Measurements from ENCODE around the gene CLSTN3.

Gene CLSTN3

DNA sequence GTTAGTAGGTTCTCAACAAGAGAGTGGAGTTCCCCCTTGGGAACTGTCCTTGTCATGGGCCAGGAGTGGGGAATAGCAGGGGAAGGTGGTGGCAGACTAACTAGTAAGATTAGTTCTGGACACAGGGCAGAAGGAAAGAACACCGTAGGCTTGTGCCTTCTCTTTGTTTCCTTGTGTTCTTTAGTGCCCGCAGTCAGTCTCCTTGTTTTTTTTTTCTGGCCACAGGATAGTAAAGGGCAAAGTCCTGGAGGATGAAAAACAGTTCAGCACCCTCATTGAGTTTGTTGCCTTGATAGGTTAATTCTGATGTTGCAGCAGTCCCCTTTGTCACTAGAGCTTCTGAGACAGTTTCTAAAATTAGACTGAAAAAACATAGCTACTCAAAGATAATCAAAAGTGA, 67.7 kb downstream of the CLSTN3 start:
- DNase-seq, result no peak

GRCh38 chr12:7203109-7203508, 72.9 kb downstream of the CLSTN3 start:
- DNase-seq, result no peak

GRCh38 chr12:7205091-7205490, 74.9 kb downstream of the CLSTN3 start:
- no peak for DNase-seq

DNA sequence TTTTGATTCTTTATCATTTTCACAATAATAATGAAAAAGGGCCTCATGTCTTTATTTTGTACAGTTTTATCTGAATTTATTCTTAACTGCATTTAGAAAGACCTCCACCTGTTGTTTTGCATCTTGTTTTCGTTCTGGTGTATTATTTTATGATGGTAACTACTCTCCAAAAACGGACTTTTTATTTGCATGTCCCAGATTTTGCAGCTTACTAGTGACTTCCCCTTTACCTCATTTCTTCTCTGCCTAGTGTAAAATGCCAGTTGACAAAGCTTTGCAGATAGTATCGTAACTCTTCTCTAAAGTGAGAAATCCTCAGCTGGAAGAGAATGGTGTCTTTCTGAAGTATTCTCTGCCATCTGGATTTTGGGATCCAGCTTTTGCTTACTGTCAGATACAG, 76.5 kb downstream of the CLSTN3 start:
- DNase-seq, result no peak

DNA sequence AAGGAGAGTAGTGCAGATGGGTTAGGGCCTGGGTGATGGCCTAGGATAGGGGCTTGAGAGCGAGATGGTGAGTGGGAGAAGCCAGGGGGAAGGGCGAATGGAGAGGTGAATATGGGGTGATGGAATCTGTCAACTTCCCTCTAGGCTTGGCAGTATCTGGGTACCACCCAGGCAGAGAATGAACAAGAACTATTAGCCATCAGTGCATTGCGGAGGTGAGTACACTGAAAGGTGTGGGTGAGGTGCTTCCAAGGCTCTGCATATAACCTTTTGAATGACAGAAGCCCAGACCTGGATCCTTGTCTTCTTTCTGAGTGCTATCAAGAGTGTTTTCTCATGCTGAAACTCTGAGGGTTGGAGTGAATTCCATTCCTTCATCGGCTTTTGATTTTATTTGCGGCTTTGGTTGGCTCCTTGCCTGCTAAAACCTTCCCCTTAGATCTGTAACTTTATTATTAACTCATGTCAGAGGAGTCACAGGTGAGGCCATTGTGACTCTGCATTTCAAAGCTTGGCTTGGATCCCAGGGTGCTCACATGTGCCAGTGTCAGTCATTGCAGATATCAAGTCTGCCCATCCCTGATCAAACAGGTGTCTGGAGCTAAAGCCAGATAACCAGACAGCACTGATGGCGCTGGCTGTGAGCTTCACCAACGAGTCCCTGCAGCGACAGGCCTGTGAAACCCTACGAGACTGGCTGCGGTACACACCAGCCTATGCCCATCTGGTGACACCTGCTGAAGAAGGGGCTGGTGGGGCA, 77.9 kb downstream of the CLSTN3 start:
- no peak for DNase-seq
